Activated naive CD8-positive, alpha-beta T cell (primary cell): ENCODE results near the gene SNX24.
"Not testable (repeated sequence)": the region's sequence is repeated elsewhere in the genome, so short reads cannot be mapped to it uniquely, and the experiment has no call there.

Experiments
- H3K27ac Mint-ChIP-seq: one replicate; pipeline ENCODE4 v1.8.0; 2021; ENCODE audit warnings: mixed read lengths
- H3K27me3 Mint-ChIP-seq: one replicate; pipeline ENCODE4 v1.8.0; 2021; ENCODE audit warnings: mixed read lengths
- H3K36me3 Mint-ChIP-seq: one replicate; pipeline ENCODE4 v1.8.0; 2021; ENCODE audit warnings: mixed read lengths
- H3K4me1 Mint-ChIP-seq: one replicate; pipeline ENCODE4 v1.8.0; 2021; ENCODE audit warnings: low read depth, mixed read lengths
- H3K4me3 Mint-ChIP-seq: one replicate; pipeline ENCODE4 v1.8.0; 2021; ENCODE audit warnings: mild to moderate bottlenecking, mixed read lengths
- H3K9me3 Mint-ChIP-seq: one replicate; pipeline ENCODE4 v1.8.0; 2021; ENCODE audit warnings: low read depth, mixed read lengths

Gene SNX24

GRCh38 chr5:122849771-122850170, 4.4 kb downstream of the SNX24 start:
- Mint-ChIP-seq H3K27me3 (no peaks in the 10 kb centered on the region), H3K4me3 (no peak overlapping the region), H3K27ac (no peak overlapping the region), H3K4me1 (peaks cover 9% of the 10 kb centered on the region), H3K36me3 (no peaks in the 10 kb centered on the region), H3K9me3 (no peaks in the 10 kb centered on the region)

GRCh38 chr5:122857538-122857937, 12.1 kb downstream of the SNX24 start:
- H3K27ac Mint-ChIP-seq, H3K4me1 Mint-ChIP-seq: not testable (repeated sequence)

GRCh38 chr5:122858451-122858850, 13.0 kb downstream of the SNX24 start:
- Mint-ChIP-seq H3K36me3 (peaks cover 4% of the 10 kb centered on the region), H3K9me3 (no peaks in the 10 kb centered on the region), H3K27ac (no peak overlapping the region), H3K27me3 (no peaks in the 10 kb centered on the region), H3K4me1 (no peaks in the 10 kb centered on the region), H3K4me3 (no peak overlapping the region)

More at GRCh38 chr5:122857538-122857937, 12.1 kb downstream of the SNX24 start:
- not testable (repeated sequence) for H3K36me3 Mint-ChIP-seq, H3K9me3 Mint-ChIP-seq, H3K4me3 Mint-ChIP-seq, H3K27me3 Mint-ChIP-seq

- H3K9me3 Mint-ChIP-seq, result no peaks in the 10 kb centered on the region
- H3K27ac Mint-ChIP-seq, result no peak overlapping the region
- H3K4me3 Mint-ChIP-seq, result no peak overlapping the region
- H3K36me3 Mint-ChIP-seq, result no peaks in the 10 kb centered on the region
- no peaks in the 10 kb centered on the region for H3K4me1 Mint-ChIP-seq
- peaks cover 2% of the 10 kb centered on the region for H3K27me3 Mint-ChIP-seq
These were observed 17.8 kb downstream of the SNX24 start for GRCh38 chr5:122863240-122863639.

GRCh38 chr5:122863721-122864120, 18.3 kb downstream of the SNX24 start:
- Mint-ChIP-seq H3K4me3 (no peak overlapping the region), H3K9me3 (no peaks in the 10 kb centered on the region), H3K4me1 (no peaks in the 10 kb centered on the region), H3K27ac (no peak overlapping the region), H3K27me3 (peaks cover 2% of the 10 kb centered on the region), H3K36me3 (no peaks in the 10 kb centered on the region)

- no peaks in the 10 kb centered on the region for H3K36me3 Mint-ChIP-seq
- no peaks in the 10 kb centered on the region for H3K9me3 Mint-ChIP-seq
- H3K4me1 Mint-ChIP-seq, result no peaks in the 10 kb centered on the region
- H3K4me3 Mint-ChIP-seq, result no peak overlapping the region
- H3K27me3 Mint-ChIP-seq, result peaks cover 2% of the 10 kb centered on the region
- H3K27ac Mint-ChIP-seq, result no peak overlapping the region
These were observed 19.0 kb downstream of the SNX24 start for GRCh38 chr5:122864400-122864799.

- Mint-ChIP-seq H3K4me3 (no peak overlapping the region), H3K27ac (no peak overlapping the region), H3K4me1 (no peaks in the 10 kb centered on the region), H3K36me3 (no peaks in the 10 kb centered on the region), H3K27me3 (peaks cover 2% of the 10 kb centered on the region), H3K9me3 (no peaks in the 10 kb centered on the region)
These were observed 19.4 kb downstream of the SNX24 start for GRCh38 chr5:122864842-122865241.

GRCh38 chr5:122870219-122870856, 24.9 kb downstream of the SNX24 start:
- no peaks in the 10 kb centered on the region for H3K4me1 Mint-ChIP-seq
- no peaks in the 10 kb centered on the region for H3K27me3 Mint-ChIP-seq
- H3K27ac Mint-ChIP-seq, result no peak overlapping the region
- no peaks in the 10 kb centered on the region for H3K36me3 Mint-ChIP-seq
- H3K9me3 Mint-ChIP-seq, result no peaks in the 10 kb centered on the region
- no peak overlapping the region for H3K4me3 Mint-ChIP-seq

GRCh38 chr5:122871661-122872060, 26.2 kb downstream of the SNX24 start:
- Mint-ChIP-seq H3K4me3 (no peak overlapping the region), H3K27me3 (peaks cover 2% of the 10 kb centered on the region), H3K4me1 (no peaks in the 10 kb centered on the region), H3K9me3 (no peaks in the 10 kb centered on the region), H3K27ac (no peak overlapping the region), H3K36me3 (no peaks in the 10 kb centered on the region)

GRCh38 chr5:122874179-122874875, 28.9 kb downstream of the SNX24 start:
- no peaks in the 10 kb centered on the region for H3K4me1 Mint-ChIP-seq
- H3K9me3 Mint-ChIP-seq, result no peaks in the 10 kb centered on the region
- H3K27ac Mint-ChIP-seq, result no peak overlapping the region
- peaks cover 8% of the 10 kb centered on the region for H3K27me3 Mint-ChIP-seq
- H3K4me3 Mint-ChIP-seq, result no peak overlapping the region
- H3K36me3 Mint-ChIP-seq, result no peaks in the 10 kb centered on the region

GRCh38 chr5:122877518-122877917, 32.1 kb downstream of the SNX24 start:
- H3K9me3 Mint-ChIP-seq, result no peaks in the 10 kb centered on the region
- H3K4me1 Mint-ChIP-seq, result no peaks in the 10 kb centered on the region
- H3K4me3 Mint-ChIP-seq, result no peak overlapping the region
- H3K27me3 Mint-ChIP-seq, result peaks cover 8% of the 10 kb centered on the region
- H3K27ac Mint-ChIP-seq, result no peak overlapping the region
- no peaks in the 10 kb centered on the region for H3K36me3 Mint-ChIP-seq

- Mint-ChIP-seq H3K4me3 (no peak overlapping the region), H3K27me3 (peaks cover 8% of the 10 kb centered on the region), H3K9me3 (no peaks in the 10 kb centered on the region), H3K4me1 (no peaks in the 10 kb centered on the region), H3K27ac (no peak overlapping the region), H3K36me3 (no peaks in the 10 kb centered on the region)
These were observed 33.7 kb downstream of the SNX24 start for GRCh38 chr5:122879076-122879475.

GRCh38 chr5:122880170-122880689, 34.8 kb downstream of the SNX24 start:
- Mint-ChIP-seq H3K9me3 (no peaks in the 10 kb centered on the region), H3K27ac (no peak overlapping the region), H3K36me3 (no peaks in the 10 kb centered on the region), H3K27me3 (peaks cover 8% of the 10 kb centered on the region), H3K4me1 (no peaks in the 10 kb centered on the region), H3K4me3 (no peak overlapping the region)

GRCh38 chr5:122880749-122881148, 35.3 kb downstream of the SNX24 start:
- no peaks in the 10 kb centered on the region for H3K4me1 Mint-ChIP-seq
- H3K27me3 Mint-ChIP-seq, result peaks cover 8% of the 10 kb centered on the region
- H3K27ac Mint-ChIP-seq, result no peak overlapping the region
- H3K9me3 Mint-ChIP-seq, result no peaks in the 10 kb centered on the region
- no peaks in the 10 kb centered on the region for H3K36me3 Mint-ChIP-seq
- H3K4me3 Mint-ChIP-seq, result no peak overlapping the region

- no peak overlapping the region for H3K4me3 Mint-ChIP-seq
- H3K36me3 Mint-ChIP-seq, result no peaks in the 10 kb centered on the region
- H3K27me3 Mint-ChIP-seq, result peaks cover 3% of the 10 kb centered on the region
- no peaks in the 10 kb centered on the region for H3K9me3 Mint-ChIP-seq
- H3K27ac Mint-ChIP-seq, result no peak overlapping the region
- H3K4me1 Mint-ChIP-seq, result no peaks in the 10 kb centered on the region
These were observed 37.4 kb downstream of the SNX24 start for GRCh38 chr5:122882831-122883230.
